Endometrial microvascular endothelial cells (primary cell): Measurements from ENCODE around the gene CDH8. TPM values are rescaled to one million over a fixed set of nuclear protein-coding genes. Genes with fewer than 3 reads are reported as not detected.
"Not testable (repeated sequence)": the region's sequence is repeated elsewhere in the genome, so short reads cannot be mapped to it uniquely, and the experiment has no call there.

ENCODE experiments used
- in situ Hi-C: cut with HindIII; loops from 2 replicates; pipeline ENCODE4 v1.10.0; 2017; ENCODE audit warnings: low sequenced_read_pairs, low pct_unique_long_range_greater_than_20kb; ENCODE audit errors: inconsistent ontology term
- total RNA-seq: library from RNA; depleted of rRNA; stranded (reverse); fragments of >200 nt; gene quantifications from one replicate; pipeline ENCODE4 v1.2.3, GENCODE V29; 2015; ENCODE audit errors: inconsistent ontology term

Gene CDH8
- total RNA-seq, 1 donor from 2014 or later = 0.28 TPM

GRCh38 chr16:61817583-61818278 lies 218.5 kb downstream of the CDH8 start:
- in situ Hi-C loops = no loop called here

- in situ Hi-C loops = no loop called here
Observed at GRCh38 chr16:61814726-61815347, 221.4 kb downstream of the CDH8 start.

GRCh38 chr16:61813339-61813738 lies 222.9 kb downstream of the CDH8 start:
- in situ Hi-C loops = no loop called here

- in situ Hi-C loops = no loop called here
Observed at GRCh38 chr16:61812251-61812650, 224.0 kb downstream of the CDH8 start.

- in situ Hi-C loops = no loop called here
Observed at GRCh38 chr16:61807551-61807950, 228.7 kb downstream of the CDH8 start.

GRCh38 chr16:61801217-61801616 lies 235.0 kb downstream of the CDH8 start:
- in situ Hi-C loops = not testable (repeated sequence)

GRCh38 chr16:61798741-61799140 lies 237.5 kb downstream of the CDH8 start:
- in situ Hi-C loops = no loop called here

- in situ Hi-C loops = no loop called here
Observed at GRCh38 chr16:61797961-61798507, 238.2 kb downstream of the CDH8 start.

- in situ Hi-C loops = no loop called here
Observed at GRCh38 chr16:61797296-61797795, 238.9 kb downstream of the CDH8 start.

GRCh38 chr16:61792194-61792909 lies 243.9 kb downstream of the CDH8 start:
- in situ Hi-C loops = no loop called here

- in situ Hi-C loops = no loop called here
Observed at GRCh38 chr16:61791464-61791863, 244.8 kb downstream of the CDH8 start.

GRCh38 chr16:61781855-61782254 lies 254.4 kb downstream of the CDH8 start:
- in situ Hi-C loops = not testable (repeated sequence)

- in situ Hi-C loops = no loop called here
Observed at GRCh38 chr16:61780161-61780560, 256.1 kb downstream of the CDH8 start.

- in situ Hi-C loops = no loop called here
Observed at GRCh38 chr16:61770301-61770700, 265.9 kb downstream of the CDH8 start.

GRCh38 chr16:61763991-61764390 lies 272.2 kb downstream of the CDH8 start:
- in situ Hi-C loops = no loop called here

GRCh38 chr16:61763013-61763412 lies 273.2 kb downstream of the CDH8 start:
- in situ Hi-C loops = no loop called here

- in situ Hi-C loops = no loop called here
Observed at GRCh38 chr16:61730997-61731396, 305.2 kb downstream of the CDH8 start.

- in situ Hi-C loops = no loop called here
Observed at GRCh38 chr16:61726701-61727100, 309.5 kb downstream of the CDH8 start.

GRCh38 chr16:61726125-61726524 lies 310.1 kb downstream of the CDH8 start:
- in situ Hi-C loops = no loop called here

GRCh38 chr16:61721544-61721943 lies 314.7 kb downstream of the CDH8 start:
- in situ Hi-C loops = no loop called here
